ENCODE measurements around the gene UAP1L1. TPM values are rescaled to one million over a fixed set of nuclear protein-coding genes. Genes with fewer than 3 reads are reported as not detected.

The UAP1L1 gene
- total and polyA plus RNA-seq, 2 of the 8 experiments (the other 6 are each of a cell fraction or from before 2014, with no cell fraction given): 2.0 to 5.4 TPM

DNA sequence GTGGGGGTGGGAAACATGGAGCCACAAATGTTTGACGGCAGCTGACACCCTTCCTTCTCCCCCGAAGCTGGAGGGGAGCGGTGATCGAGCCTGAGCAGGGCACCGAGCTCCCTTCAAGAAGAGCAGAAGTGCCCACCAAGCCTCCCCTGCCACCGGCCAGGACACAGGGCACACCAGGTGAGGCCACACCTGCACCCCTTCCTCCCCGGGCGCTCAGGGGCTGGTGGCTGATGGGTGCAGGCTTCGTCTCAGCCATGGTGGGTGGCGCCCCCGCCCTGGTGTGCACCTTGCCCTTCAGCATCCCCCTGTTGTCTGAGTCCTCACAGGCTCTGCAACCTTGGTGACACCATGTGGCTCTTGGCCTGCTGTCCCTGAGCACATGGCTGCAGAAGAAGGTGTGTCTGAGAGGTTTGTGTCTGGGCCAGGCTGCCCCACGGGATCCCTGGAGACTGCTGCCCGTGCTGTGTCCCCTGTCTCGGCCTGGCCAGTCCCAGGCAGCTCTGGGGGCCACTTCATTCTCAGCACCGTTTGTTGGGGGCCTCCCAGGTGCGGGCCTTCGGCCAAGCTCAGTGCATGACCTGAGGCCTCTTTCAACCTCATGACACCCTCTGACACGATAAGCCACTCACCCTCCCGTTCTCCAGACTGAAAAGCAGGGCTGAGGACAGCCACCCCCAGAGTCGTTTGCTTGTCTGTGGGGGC, 20.6 kb downstream of the UAP1L1 start:
- Histone ChIP-seq H3K79me1 (ENCODE audit: low read depth, low read length) (no peaks in the 10 kb centered on the region), H3K36me3 (ENCODE audit: control insufficient read depth in 2 of 4, insufficient read depth in 4 of 4, low read length in 3 of 4) (peaks cover 12 to 24% (median 22%) of the 10 kb centered on the region in 4 experiments; a peak in 7 of 8 replicates), H2BK5ac (ENCODE audit: low read depth, low read length) (no peak overlapping the region), H2BK12ac (ENCODE audit: low read depth, low read length) (no peak overlapping the region), H3K4me3 (ENCODE audit: extremely low read depth in 1 of 4, insufficient read depth in 2 of 4, low read depth in 3 of 4, low read length in 4 of 4) (no peak overlapping the region), H2BK120ac (replicated peaks; ENCODE audit: low read depth, low read length) (no peak overlapping the region), H2AFZ (ENCODE audit: low read length) (no peak overlapping the region), H3K4ac (replicated peaks; ENCODE audit: insufficient read length, low read depth, low read length) (no peak overlapping the region), H4K8ac (ENCODE audit: extremely low read depth, insufficient read depth, low read length) (no peak overlapping the region), H4K20me1 (replicated peaks in 1 of 2; ENCODE audit: control insufficient read depth in 1 of 2, insufficient read depth in 2 of 2, low read length in 2 of 2) (peaks cover 0 to 2% of the 10 kb centered on the region in 2 experiments), H3K4me2 (ENCODE audit: insufficient read depth in 1 of 2, low read depth in 2 of 2, low read length in 2 of 2) (no peak overlapping the region), H3K9me3 (ENCODE audit: insufficient read depth in 2 of 2, low read depth in 1 of 2, low read length in 1 of 2) (peaks cover 13 to 18% of the 10 kb centered on the region in 2 experiments), H2BK20ac (ENCODE audit: low read length) (no peak overlapping the region), H3K4me1 (replicated peaks in 1 of 4; ENCODE audit: control insufficient read depth in 3 of 4, insufficient read depth in 4 of 4, low read length in 3 of 4) (no peaks in the 10 kb centered on the region), H2BK15ac (ENCODE audit: low read length) (no peak overlapping the region), H3K14ac (ENCODE audit: insufficient read length) (no peak overlapping the region), H4K91ac (replicated peaks; ENCODE audit: insufficient read length, low read length) (no peak overlapping the region), H3K18ac (ENCODE audit: extremely low read depth, low read length) (no peak overlapping the region), H3K27me3 (replicated peaks in 1 of 4; ENCODE audit: control insufficient read depth in 3 of 4, extremely low read depth in 1 of 4, insufficient read depth in 3 of 4, low read length in 3 of 4) (no peaks in the 10 kb centered on the region), H3K79me2 (ENCODE audit: control insufficient read depth in 1 of 2, insufficient read depth in 2 of 2, low read length in 2 of 2) (no peaks in the 10 kb centered on the region), H4K5ac (ENCODE audit: insufficient read length, low read depth, low read length) (no peak overlapping the region), H2AK5ac (ENCODE audit: low read depth, low read length) (no peak overlapping the region), H3K9ac (replicated peaks in 1 of 4; ENCODE audit: extremely low read depth in 1 of 4, low read depth in 3 of 4, low read length in 3 of 4) (no peak overlapping the region), H3K56ac (replicated peaks; ENCODE audit: insufficient read length, low read depth, low read length) (no peak overlapping the region), H3K23ac (ENCODE audit: insufficient read length) (no peak overlapping the region), H3K27ac (ENCODE audit: low read depth, low read length) (no peak overlapping the region), H3K23me2 (ENCODE audit: low read depth, low read length) (no peaks in the 10 kb centered on the region)
- POLR2A ChIA-PET (ENCODE audit: partially characterized antibody): no interaction called here
- CTCF ChIA-PET (ENCODE audit: partially characterized antibody): interaction anchor here (0.7 to 1.3 kb wide), 5 partner anchors 8 to 91 kb away, joined by 3 to 5 read pairs (median 4); partner anchors contain the start of genes ANAPC2 and SSNA1
- FAIRE-seq (no peak), DNase-seq (ENCODE audit: low read depth in 1 of 2, low spot score in 2 of 2) (no peak)
- WGBS, 2 experiments (ENCODE audit: extremely low coverage in 1 of 2, insufficient coverage in 1 of 2, insufficient read length in 1 of 2, insufficient replicate concordance in 2 of 2, low coverage in 1 of 2, low lambda C conversion rate in 2 of 2, missing lambda C conversion rate in 1 of 2): 92% methylated on average over 19 of the region's 20 CpGs; no CpG with 5 or more reads in 1 of the 2 experiments
- TF ChIP-seq EGR1 (IDR thresholded peaks at IDR 0.05; ENCODE audit: borderline replicate concordance, low read depth, low read length) (no peak), NRF1 (IDR thresholded peaks at IDR 0.05; ENCODE audit: low read depth, low read length) (no peak), POU5F1 (IDR thresholded peaks at IDR 0.05; ENCODE audit: low read depth, low read length) (no peak), KDM5A (IDR thresholded peaks at IDR 0.05; ENCODE audit: low read length) (no peak), EP300 (IDR thresholded peaks at IDR 0.05; ENCODE audit: borderline replicate concordance in 1 of 2, low read depth in 2 of 2, low read length in 2 of 2) (no peak), RFX5 (IDR thresholded peaks at IDR 0.05; ENCODE audit: borderline replicate concordance, low read depth, low read length) (no peak), SRF (IDR thresholded peaks at IDR 0.05; ENCODE audit: low read depth, low read length) (no peak)
- TF ChIP-seq, protein P1, sequence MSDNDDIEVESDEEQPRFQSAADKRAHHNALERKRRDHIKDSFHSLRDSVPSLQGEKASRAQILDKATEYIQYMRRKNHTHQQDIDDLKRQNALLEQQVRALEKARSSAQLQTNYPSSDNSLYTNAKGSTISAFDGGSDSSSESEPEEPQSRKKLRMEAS (IDR thresholded peaks at IDR 0.05): no peak
- TF ChIP-seq, protein P2, sequence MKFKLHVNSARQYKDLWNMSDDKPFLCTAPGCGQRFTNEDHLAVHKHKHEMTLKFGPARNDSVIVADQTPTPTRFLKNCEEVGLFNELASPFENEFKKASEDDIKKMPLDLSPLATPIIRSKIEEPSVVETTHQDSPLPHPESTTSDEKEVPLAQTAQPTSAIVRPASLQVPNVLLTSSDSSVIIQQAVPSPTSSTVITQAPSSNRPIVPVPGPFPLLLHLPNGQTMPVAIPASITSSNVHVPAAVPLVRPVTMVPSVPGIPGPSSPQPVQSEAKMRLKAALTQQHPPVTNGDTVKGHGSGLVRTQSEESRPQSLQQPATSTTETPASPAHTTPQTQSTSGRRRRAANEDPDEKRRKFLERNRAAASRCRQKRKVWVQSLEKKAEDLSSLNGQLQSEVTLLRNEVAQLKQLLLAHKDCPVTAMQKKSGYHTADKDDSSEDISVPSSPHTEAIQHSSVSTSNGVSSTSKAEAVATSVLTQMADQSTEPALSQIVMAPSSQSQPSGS (IDR thresholded peaks at IDR 0.05; ENCODE audit: low read length): no peak
